GM12801 (cell line): ENCODE data around the gene TCEAL7.

ENCODE experiments used
- CTCF ChIP-seq: IDR thresholded peaks from one replicate; pipeline ENCODE4 v1.5.1; 2011; ENCODE audit warnings: control low read depth; ENCODE audit not compliant: insufficient read length; ENCODE audit errors: extremely low read depth

The TCEAL7 gene

GRCh38 chrX:103373581-103373980 lies 43.5 kb downstream of the TCEAL7 start:
- no peak for TF ChIP-seq CTCF

DNA sequence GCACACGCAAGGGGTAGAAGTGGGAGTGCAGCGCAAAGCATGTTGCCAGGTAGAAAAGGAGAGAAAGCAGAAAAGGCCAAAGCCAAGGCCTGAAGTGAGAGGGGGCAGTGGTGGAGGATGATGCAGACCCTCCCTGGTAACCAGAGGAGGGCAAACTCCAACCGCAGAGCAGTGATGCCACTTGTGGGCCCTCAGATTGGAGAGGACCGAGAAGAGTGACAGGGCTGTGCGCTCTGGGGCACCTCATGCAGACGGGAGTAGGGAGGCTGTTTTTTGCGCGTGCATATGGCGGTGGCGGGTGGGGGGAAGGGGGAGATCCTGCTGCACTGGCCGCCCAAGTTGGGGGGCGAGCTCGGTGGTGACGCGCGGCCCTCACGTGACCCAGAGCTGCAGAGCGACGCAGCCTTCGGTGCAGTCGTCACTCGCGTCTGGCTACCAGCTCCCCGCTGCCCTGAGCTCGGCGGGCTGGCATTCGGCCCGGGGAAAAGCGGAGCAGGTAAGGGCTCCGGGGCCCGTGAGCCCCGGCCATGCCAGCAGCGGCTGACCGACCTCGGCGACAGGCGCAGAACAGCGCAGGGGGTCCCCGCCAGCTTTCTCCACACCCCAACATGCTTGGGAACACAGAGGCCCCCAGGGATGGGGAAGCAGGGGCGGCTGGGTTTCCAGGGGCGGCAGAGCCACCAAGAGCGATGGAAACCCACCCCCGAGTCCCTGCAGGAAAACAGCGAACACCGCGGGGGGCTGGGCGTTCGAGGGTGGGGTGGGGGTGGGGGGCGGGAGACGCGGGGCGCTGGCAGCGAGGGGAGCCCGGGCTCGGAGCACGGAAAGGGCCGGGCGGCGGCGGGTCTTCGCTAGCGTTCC lies 46.3 kb downstream of the TCEAL7 start, which contains the start of gene BEX3:
Gene BEX3, plus strand, starts transcription at position 421 of the 861 bp plus-strand sequence. CDS start 984 bp downstream, outside the sequence.
- TF ChIP-seq CTCF = no peak

DNA sequence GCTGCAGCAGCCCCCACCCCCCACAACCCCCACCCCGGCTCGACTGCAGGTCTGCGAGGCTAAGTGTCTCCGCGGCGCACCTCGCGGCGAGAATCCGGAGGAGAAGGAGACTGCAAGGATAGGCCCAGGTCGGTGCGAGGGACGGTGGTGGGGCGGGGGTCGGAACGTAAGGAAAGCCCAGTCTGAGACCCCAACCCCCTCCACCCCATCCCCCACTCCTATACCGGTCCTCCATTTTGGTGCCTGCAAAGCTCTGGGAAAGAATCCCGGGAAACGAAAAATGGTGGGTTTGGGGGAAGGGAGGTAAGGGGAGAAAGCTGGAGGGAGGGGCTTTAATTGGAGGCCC lies 46.9 kb downstream of the TCEAL7 start:
- no peak for TF ChIP-seq CTCF

DNA sequence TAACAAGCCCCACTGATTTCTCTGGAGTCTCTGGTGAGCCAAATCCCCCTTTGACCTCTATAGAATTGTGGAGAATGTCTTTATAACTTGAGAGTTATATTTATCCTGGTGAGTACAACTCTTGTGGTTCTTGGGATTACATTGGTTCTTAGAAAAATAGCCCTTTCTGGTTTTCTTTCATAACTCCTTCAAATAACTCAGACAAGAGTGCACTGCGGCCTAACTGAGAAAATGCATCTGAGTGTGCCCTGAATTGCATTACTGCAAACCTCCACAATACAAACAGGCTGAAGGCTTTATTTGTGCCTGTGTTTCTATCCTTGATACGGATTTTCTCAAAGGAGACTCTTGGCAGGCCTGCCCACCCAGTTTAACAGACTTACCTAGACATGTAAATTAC lies 49.0 kb downstream of the TCEAL7 start:
- TF ChIP-seq CTCF = no peak
